Activated CD4-positive, alpha-beta T cell treated with anti-CD3 and anti-CD28 coated beads for 36 hours (primary cell): ENCODE measurements around the gene PLEKHO2. TPM values are rescaled to one million over a fixed set of nuclear protein-coding genes. Genes with fewer than 3 reads are reported as not detected.

Experiments used
- ATAC-seq: fragments of 200-7000 bp; cut with Tn5 transposase; one replicate; pipeline ENCODE4 v1.10.0; 2021; ENCODE audit warnings: mild to moderate bottlenecking, moderate library complexity
- CTCF ChIA-PET: fragments of 350-600 bp; sonication (Branson Sonifier 250); formaldehyde crosslinking; loops from one replicate; lab custom pipeline; 2021; ENCODE audit warnings: antibody characterized with exemption; lab: Charles Lee
- POLR2A ChIA-PET: fragments of 350-600 bp; sonication (Branson Sonifier 250); formaldehyde crosslinking; loops from one replicate; lab custom pipeline; 2021; ENCODE audit warnings: antibody characterized with exemption, inconsistent platforms; lab: Charles Lee
- DNase-seq: peaks from one replicate; pipeline ENCODE4 v3.0.0-alpha.2; 2020
- H3K27ac Mint-ChIP-seq: one replicate; pipeline ENCODE4 v1.8.0; 2021; ENCODE audit warnings: mixed read lengths
- H3K27me3 Mint-ChIP-seq: one replicate; pipeline ENCODE4 v1.8.0; 2021; ENCODE audit warnings: mixed read lengths
- H3K36me3 Mint-ChIP-seq: one replicate; pipeline ENCODE4 v1.8.0; 2021; ENCODE audit warnings: low read depth, mixed read lengths
- H3K4me1 Mint-ChIP-seq: one replicate; pipeline ENCODE4 v1.8.0; 2021; ENCODE audit warnings: mixed read lengths
- H3K4me3 Mint-ChIP-seq: one replicate; pipeline ENCODE4 v1.8.0; 2021; ENCODE audit warnings: mild to moderate bottlenecking, moderate library complexity, mixed read lengths
- H3K9me3 Mint-ChIP-seq: one replicate; pipeline ENCODE4 v1.8.0; 2021; ENCODE audit warnings: low read depth, mixed read lengths
- intact Hi-C, 2 experiments: fragments of 100-400 bp; cut with DNase I in 1 of 2; cut with micrococcal nuclease in 1 of 2; formaldehyde crosslinking; loops; one replicate each; pipeline versions ENCODE4 v1.14.2 to v1.15.1; 2022 to 2024; cut with DNase I, micrococcal nuclease
- total RNA-seq, 2 experiments: library from RNA; stranded (reverse); gene quantifications; one replicate each; pipeline ENCODE4 v1.2.3, GENCODE V29; 2021

The PLEKHO2 gene
- total RNA-seq, 2 experiments from 2014 or later = 11.4 to 13.3 TPM

DNA sequence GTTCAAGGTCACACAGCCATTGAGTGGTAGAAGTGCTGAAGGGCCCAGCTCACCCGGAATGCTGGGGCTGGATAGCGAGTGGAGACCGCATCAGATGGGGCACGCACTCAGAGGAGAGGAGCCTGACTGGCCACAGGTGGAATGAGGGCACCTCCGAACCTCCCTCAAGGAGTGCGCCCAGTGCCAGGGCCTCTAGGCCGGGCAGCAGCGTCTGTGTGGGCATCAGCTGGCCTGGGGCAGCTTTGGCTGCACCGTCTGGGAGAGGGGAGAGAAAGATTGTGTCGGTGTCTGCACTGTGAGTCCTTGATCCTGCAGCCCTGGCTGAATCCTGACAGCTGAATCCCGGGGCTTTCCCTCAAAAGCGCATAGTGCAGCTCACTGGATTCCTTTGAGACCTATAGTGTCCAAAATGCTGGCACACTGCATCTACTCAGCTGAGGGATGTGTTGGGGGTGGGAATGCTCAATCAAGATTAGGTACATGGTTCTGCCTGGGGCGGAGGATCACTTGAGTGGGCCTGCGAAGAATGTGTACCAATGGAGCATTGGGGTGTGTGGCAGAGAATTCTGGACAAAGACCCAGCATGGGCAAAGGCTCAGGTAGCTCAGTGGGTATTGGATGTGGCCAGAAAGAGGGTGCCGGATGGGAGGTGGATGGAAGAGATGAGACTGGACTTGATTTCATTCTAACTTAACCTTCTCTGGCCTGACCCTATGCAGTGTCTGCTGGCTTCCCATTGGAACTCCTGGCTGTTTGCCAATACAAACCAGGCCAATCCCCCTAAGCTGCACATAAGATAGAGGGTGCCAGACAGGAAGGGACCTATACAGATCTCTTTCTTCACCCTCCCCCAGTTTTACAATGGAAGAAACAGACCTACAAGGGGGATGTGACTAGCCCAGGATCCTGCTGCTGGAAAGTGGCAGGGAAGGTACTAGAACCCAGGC is 70.9 kb downstream of the PLEKHO2 start:
- no peaks in the 10 kb centered on the region for H3K36me3 Mint-ChIP-seq
- ChIA-PET CTCF (interaction anchor here (0.6 to 1.3 kb wide), 7 partner anchors 23 to 191 kb away, joined by 3 to 5 read pairs (median 3); no protein-coding TSS in a partner anchor), POLR2A (interaction anchor here (0.5 to 1.3 kb wide), 3 partner anchors 18 to 29 kb away, joined by 3 read pairs; no protein-coding TSS in a partner anchor)
- H3K9me3 Mint-ChIP-seq = no peaks in the 10 kb centered on the region
- no peak overlapping the region for H3K27ac Mint-ChIP-seq
- DNase-seq (no peak), ATAC-seq (no peak)
- H3K4me1 Mint-ChIP-seq = peaks cover 4% of the 10 kb centered on the region
- intact Hi-C loops = no loop called here
- peak overlapping the region; percentile 30 for H3K4me3 Mint-ChIP-seq
- peaks cover 16% of the 10 kb centered on the region for H3K27me3 Mint-ChIP-seq

DNA sequence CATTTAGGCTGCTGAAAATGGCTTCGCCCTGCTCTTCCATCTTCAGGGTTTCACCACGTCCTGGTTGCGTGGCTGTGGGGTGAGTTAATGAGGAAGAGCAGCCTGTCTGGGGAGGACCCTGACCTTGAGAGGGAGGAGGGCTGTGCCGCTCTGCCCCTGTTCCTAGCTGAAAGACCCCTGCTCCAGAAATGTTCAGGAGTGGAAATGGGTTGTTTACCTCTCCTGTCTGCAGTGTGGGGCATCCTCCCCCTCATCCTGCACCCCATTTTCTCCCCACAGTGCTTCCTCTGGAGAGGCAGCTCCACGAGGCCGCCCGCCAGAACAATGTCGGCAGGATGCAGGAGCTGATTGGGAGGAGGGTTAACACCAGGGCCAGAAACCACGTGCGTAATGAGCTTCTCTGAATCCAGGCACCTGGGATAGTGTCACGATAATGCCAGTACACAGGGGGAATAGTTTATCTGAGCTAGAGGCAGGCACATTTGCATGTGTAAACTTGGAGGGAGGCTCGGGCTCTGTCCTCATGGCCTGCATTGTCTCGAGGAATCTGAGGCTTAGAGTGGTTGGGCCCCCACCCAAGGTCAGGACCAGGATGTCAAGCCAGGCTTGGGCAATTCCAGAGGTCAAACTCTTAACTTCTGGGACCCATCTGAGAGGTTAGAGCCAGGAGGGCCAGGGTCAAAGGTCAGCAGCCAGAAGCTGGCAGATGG is 74.0 kb downstream of the PLEKHO2 start:
- ATAC-seq (no peak), DNase-seq (no peak)
- Mint-ChIP-seq H3K4me1 (peaks cover 4% of the 10 kb centered on the region), H3K4me3 (no peak overlapping the region), H3K27ac (no peak overlapping the region), H3K9me3 (no peaks in the 10 kb centered on the region), H3K36me3 (no peaks in the 10 kb centered on the region), H3K27me3 (peaks cover 9% of the 10 kb centered on the region)
- intact Hi-C loops = no loop called here
- ChIA-PET POLR2A (interaction anchor here (0.5 kb wide), 1 partner anchor 23 kb away, joined by 4 read pairs; no protein-coding TSS in a partner anchor), CTCF (interaction anchor here (0.7 kb wide), 1 partner anchor 10 kb away, joined by 3 read pairs; no protein-coding TSS in a partner anchor)

GRCh38 chr15:64916365-64916764 is 74.7 kb downstream of the PLEKHO2 start:
- peaks cover 3% of the 10 kb centered on the region for H3K27me3 Mint-ChIP-seq
- POLR2A ChIA-PET = no interaction called here
- CTCF ChIA-PET = interaction anchor here (0.5 kb wide), 1 partner anchor 99 kb away, joined by 3 read pairs; no protein-coding TSS in a partner anchor
- H3K9me3 Mint-ChIP-seq = no peaks in the 10 kb centered on the region
- DNase-seq (no peak), ATAC-seq (no peak)
- H3K27ac Mint-ChIP-seq = no peak overlapping the region
- H3K4me1 Mint-ChIP-seq = peaks cover under 1% of the 10 kb centered on the region
- no peak overlapping the region for H3K4me3 Mint-ChIP-seq
- no peaks in the 10 kb centered on the region for H3K36me3 Mint-ChIP-seq
- intact Hi-C loops = no loop called here

DNA sequence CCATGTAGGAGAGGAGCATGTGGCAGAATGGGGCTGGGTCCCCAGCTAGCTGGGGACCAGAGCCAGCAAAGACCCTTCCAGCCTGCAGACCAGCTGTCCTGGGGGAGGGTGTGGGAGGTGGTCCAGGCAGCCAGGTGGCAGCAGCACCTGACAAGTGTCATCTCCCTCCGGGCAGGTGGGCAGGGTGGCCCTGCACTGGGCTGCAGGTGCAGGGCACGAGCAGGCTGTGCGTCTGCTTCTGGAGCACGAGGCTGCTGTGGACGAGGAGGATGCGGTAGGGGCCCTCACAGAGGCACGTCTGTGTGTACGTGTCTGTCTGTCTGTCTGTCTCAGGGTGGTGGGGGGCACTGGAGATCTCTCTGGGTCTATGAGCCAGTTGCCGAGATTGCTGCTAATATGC is 75.5 kb downstream of the PLEKHO2 start:
- ChIA-PET POLR2A (no interaction called here), CTCF (no interaction called here)
- intact Hi-C loops = no loop called here
- no peaks in the 10 kb centered on the region for H3K9me3 Mint-ChIP-seq
- no peaks in the 10 kb centered on the region for H3K36me3 Mint-ChIP-seq
- H3K27ac Mint-ChIP-seq = no peak overlapping the region
- ATAC-seq = no peak
- H3K27me3 Mint-ChIP-seq = no peaks in the 10 kb centered on the region
- DNase-seq = no peak
- no peak overlapping the region for H3K4me3 Mint-ChIP-seq
- no peaks in the 10 kb centered on the region for H3K4me1 Mint-ChIP-seq

Other genes starting within 250 kb of the PLEKHO2 start
- not detected for gene RBPMS2, start 66.3 kb upstream of the PLEKHO2 start, total RNA-seq
- 10 to 100 TPM; 30.0 to 36.3 TPM for gene PIF1, start 16.3 kb upstream of the PLEKHO2 start, total RNA-seq
- 1 to 10 TPM in 1 of 2 experiments, under 1 TPM in 1; 0.81 to 1.0 TPM for gene ANKDD1A, start 70.0 kb downstream of the PLEKHO2 start, total RNA-seq
- gene SPG21, start 148.0 kb downstream of the PLEKHO2 start, total RNA-seq = 10 to 100 TPM; 74.1 to 79.1 TPM
- 10 to 100 TPM; 19.0 to 19.9 TPM for gene MTFMT, start 187.7 kb downstream of the PLEKHO2 start, total RNA-seq
- not detected for gene SLC51B, start 203.5 kb downstream of the PLEKHO2 start, total RNA-seq
- gene RASL12, start 226.1 kb downstream of the PLEKHO2 start, total RNA-seq = not detected
- not detected for gene KBTBD13, start 234.8 kb downstream of the PLEKHO2 start, total RNA-seq